Transverse colon (tissue), 4 donors: Measurements from ENCODE around the gene POLRMT. TPM values are rescaled to one million over a fixed set of nuclear protein-coding genes. Genes with fewer than 3 reads are reported as not detected.

Experiments used
- DNase-seq: peaks from one replicate; pipeline ENCODE4 v3.0.0-alpha.2; 2019
- H3K27ac ChIP-seq, 4 donors: fragments of 200-600 bp; sonication (generic); 2 replicates each; pipeline ENCODE4 v1.5.1; 2016 to 2018; ENCODE audit warnings: inconsistent platforms in 4 of 4
- H3K27me3 ChIP-seq: fragments of 200-600 bp; sonication (generic); 2 replicates; pipeline ENCODE4 v1.5.1; 2017; ENCODE audit warnings: inconsistent platforms
- H3K36me3 ChIP-seq, 4 donors: fragments of 200-600 bp; sonication (generic); 2 replicates each; pipeline ENCODE4 v1.5.1; 2017 to 2019; ENCODE audit warnings: inconsistent platforms in 4 of 4
- H3K4me1 ChIP-seq, 4 donors: fragments of 200-600 bp; sonication (generic); 2 replicates each; pipeline ENCODE4 v1.5.1; 2017 to 2020; ENCODE audit warnings: inconsistent platforms in 4 of 4
- H3K4me3 ChIP-seq, 4 donors: fragments of 200-600 bp; sonication (generic); 1 replicate in 1 of 4; 2 replicates in 3 of 4; pipeline versions ENCODE4 v1.5.1 to v1.6.1; 2017 to 2019; ENCODE audit warnings: inconsistent platforms in 4 of 4
- H3K9me3 ChIP-seq, 2 donors: fragments of 200-600 bp; sonication (generic); 2 replicates each; pipeline ENCODE4 v1.5.1; 2017 to 2019; ENCODE audit warnings: inconsistent platforms in 2 of 2
- EP300 ChIP-seq: sonication (generic); formaldehyde crosslinking; IDR thresholded peaks from one replicate; pipeline ENCODE4 v1.6.1; 2017; ENCODE audit warnings: antibody characterized with exemption, low read depth
- POLR2A ChIP-seq: fragments of 450-650 bp; IDR thresholded peaks from one replicate; pipeline ENCODE4 v1.6.1; 2016; ENCODE audit warnings: antibody characterized with exemption, mild to moderate bottlenecking, moderate library complexity
- POLR2AphosphoS5 ChIP-seq, 3 donors: sonication (generic); formaldehyde crosslinking; IDR thresholded peaks; one replicate each; pipeline ENCODE4 v1.6.1; 2016; ENCODE audit warnings: antibody characterized with exemption in 3 of 3
- WGBS, 2 donors: methylation state at CpG; one replicate each; pipeline ENCODE4 v1.1.5; 2018; ENCODE audit warnings: low coverage in 1 of 2; 5-methylcytosine and 5-hydroxymethylcytosine counted together
- in situ Hi-C, 4 donors: fragments of 200-750 bp; cut with MboI; loops; one replicate each; pipeline versions ENCODE4 v1.15.0 to v1.15.1; 2017; ENCODE audit warnings: low sequenced_read_pairs in 3 of 4, low pct_ligation_motif_present in 1 of 4, low pct_unique_long_range_greater_than_20kb in 1 of 4
- intact Hi-C: fragments of 100-400 bp; cut with DNase I; formaldehyde crosslinking; loops from one replicate; pipeline ENCODE4 v1.15.1; 2023; ENCODE audit warnings: low total_unique reads
- total RNA-seq, 4 donors: library from RNA; depleted of rRNA; stranded (reverse); fragments of >200 nt; gene quantifications; one replicate each; pipeline ENCODE4 v1.1.0, GENCODE V29; 2016
- TF ChIP-seq, protein P1 (sequence below), 5 experiments: fragments of 200-600 bp in 3 of 5; fragments of 450-650 bp in 2 of 5; sonication (generic) in 3 of 5; IDR thresholded peaks; 1 replicate in 2 of 5; 2 replicates in 3 of 5; pipeline ENCODE4 v1.5.1; 2016 to 2017; ENCODE audit warnings: antibody characterized with exemption in 5 of 5, inconsistent platforms in 3 of 5, mild to moderate bottlenecking in 2 of 5, moderate library complexity in 1 of 5

Gene POLRMT
- total RNA-seq, 4 donors from 2014 or later, result 45.9 to 114 (median 63.9) TPM

DNA sequence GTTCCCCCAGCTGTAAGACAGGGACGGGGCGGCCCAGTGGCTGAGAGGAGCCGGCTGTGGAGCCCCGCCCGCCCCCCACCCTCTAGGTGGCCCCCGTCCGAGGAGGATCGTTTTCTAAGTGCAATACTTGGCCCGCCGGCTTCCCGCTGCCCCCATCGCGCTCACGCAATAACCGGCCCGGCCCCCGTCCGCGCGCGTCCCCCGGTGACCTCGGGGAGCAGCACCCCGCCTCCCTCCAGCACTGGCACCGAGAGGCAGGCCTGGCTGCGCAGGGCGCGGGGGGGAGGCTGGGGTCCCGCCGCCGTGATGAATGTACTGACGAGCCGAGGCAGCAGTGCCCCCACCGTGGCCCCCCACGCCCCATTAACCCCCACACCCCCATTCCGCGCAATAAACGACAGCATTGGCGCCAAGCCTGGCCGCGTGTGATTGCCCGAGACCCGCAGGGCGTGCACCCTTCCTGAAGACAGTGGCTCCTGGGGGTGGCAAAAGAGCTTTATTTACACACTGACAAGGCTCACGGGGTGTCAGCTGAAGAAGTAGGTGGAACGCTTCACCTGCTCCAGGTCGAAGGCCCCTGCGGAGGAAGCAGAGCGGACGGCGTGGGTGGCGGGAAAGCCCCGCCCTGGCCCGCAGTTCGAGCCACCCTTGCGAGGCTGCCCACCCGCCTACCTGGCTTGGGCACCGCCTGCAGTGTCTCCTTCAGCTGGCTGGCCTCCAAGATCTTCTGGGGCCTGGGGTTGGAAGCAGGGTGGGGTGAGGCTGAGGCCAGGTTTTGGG lies 16.4 kb downstream of the POLRMT start:
- intact Hi-C loops (no loop called here), in situ Hi-C loops (no loop called here)
- H3K4me3 ChIP-seq, result no peak overlapping the region
- peaks cover 0 to 7% (median 4%) of the 10 kb centered on the region in 4 donors for H3K4me1 ChIP-seq
- H3K9me3 ChIP-seq, result no peaks in the 10 kb centered on the region
- H3K27ac ChIP-seq, result no peak overlapping the region
- H3K36me3 ChIP-seq, result peaks cover 0 to 31% (median 12%) of the 10 kb centered on the region in 4 donors
- H3K27me3 ChIP-seq, result peaks cover 10% of the 10 kb centered on the region
- DNase-seq, result no peak
- 77% methylated on average over 44 of the region's 58 CpGs; no CpG with 5 or more reads in 1 of the 2 donors for WGBS, 2 donors
- TF ChIP-seq, protein P1, sequence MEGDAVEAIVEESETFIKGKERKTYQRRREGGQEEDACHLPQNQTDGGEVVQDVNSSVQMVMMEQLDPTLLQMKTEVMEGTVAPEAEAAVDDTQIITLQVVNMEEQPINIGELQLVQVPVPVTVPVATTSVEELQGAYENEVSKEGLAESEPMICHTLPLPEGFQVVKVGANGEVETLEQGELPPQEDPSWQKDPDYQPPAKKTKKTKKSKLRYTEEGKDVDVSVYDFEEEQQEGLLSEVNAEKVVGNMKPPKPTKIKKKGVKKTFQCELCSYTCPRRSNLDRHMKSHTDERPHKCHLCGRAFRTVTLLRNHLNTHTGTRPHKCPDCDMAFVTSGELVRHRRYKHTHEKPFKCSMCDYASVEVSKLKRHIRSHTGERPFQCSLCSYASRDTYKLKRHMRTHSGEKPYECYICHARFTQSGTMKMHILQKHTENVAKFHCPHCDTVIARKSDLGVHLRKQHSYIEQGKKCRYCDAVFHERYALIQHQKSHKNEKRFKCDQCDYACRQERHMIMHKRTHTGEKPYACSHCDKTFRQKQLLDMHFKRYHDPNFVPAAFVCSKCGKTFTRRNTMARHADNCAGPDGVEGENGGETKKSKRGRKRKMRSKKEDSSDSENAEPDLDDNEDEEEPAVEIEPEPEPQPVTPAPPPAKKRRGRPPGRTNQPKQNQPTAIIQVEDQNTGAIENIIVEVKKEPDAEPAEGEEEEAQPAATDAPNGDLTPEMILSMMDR (IDR thresholded peaks at IDR 0.05), result no peak
- no peak for TF ChIP-seq EP300
- no peak for TF ChIP-seq POLR2A
- no peak for TF ChIP-seq POLR2AphosphoS5 (IDR thresholded peaks at IDR 0.05)

DNA sequence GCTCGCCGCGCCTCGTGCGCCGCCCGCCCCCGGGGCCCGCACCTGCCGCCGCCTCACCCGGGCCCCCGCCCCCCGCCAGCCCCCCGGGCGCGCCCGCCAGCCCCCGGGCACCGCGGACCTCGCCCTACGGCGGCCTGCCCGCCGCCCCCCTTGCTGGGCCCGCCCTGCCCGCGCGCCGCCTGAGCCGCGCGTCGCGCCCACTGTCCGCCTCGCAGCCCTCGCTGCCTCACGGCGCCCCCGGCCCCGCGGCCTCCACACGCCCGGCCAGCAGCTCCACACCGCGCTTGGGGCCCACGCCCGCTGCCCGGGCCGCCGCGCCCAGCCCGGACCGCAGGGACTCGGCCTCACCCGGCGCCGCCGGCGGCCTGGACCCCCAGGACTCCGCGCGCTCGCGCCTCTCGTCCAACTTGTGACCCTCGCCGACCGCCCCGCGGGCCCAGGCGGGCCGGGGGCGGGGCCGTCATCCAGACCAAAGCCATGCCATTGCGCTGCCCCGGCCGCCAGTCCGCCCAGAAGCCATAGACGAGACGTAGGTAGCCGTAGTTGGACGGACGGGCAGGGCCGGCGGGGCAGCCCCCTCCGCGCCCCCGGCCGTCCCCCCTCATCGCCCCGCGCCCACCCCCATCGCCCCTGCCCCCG lies 17.2 kb downstream of the POLRMT start:
- Histone ChIP-seq H3K27me3 (peaks cover 15% of the 10 kb centered on the region), H3K36me3 (peaks cover 0 to 29% (median 10%) of the 10 kb centered on the region in 4 donors), H3K4me3 (no peak overlapping the region), H3K4me1 (peaks cover 0 to 9% (median 4%) of the 10 kb centered on the region in 4 donors), H3K9me3 (no peaks in the 10 kb centered on the region), H3K27ac (no peak overlapping the region)
- TF ChIP-seq, protein P1 (IDR thresholded peaks at IDR 0.05), result no peak
- no peak for TF ChIP-seq POLR2AphosphoS5 (IDR thresholded peaks at IDR 0.05)
- in situ Hi-C loops (no loop called here), intact Hi-C loops (no loop called here)
- WGBS, 2 donors, result 20% methylated on average over 46 of the region's 97 CpGs; no CpG with 5 or more reads in 1 of the 2 donors
- DNase-seq, result no peak

DNA sequence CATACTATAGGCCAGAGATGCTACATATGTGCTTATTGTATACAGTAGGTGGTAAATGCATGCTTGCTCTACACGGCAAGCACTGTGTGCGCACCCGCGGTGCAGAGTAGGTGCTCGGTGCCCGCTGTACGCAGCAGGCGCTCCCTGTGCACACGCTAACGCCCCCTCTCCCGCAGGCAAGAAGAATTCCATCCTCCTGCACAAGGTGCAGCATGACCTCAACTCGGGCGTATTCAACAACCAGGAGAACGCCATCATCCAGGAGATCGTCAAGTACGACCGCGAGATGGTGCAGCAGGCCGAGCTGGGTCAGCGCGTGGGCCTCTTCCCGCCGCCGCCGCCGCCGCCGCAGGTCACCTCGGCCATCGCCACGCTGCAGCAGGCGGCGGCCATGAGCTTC lies 17.7 kb downstream of the POLRMT start:
- H3K27me3 ChIP-seq, result peaks cover 20% of the 10 kb centered on the region
- in situ Hi-C loops, result no loop called here

More for the DNA sequence above, 17.7 kb downstream of the POLRMT start:
- H3K27ac ChIP-seq, result no peak overlapping the region
- H3K9me3 ChIP-seq, result no peaks in the 10 kb centered on the region
- no peak overlapping the region for H3K4me3 ChIP-seq
- TF ChIP-seq EP300 (no peak), POLR2A (no peak), POLR2AphosphoS5 (IDR thresholded peaks at IDR 0.05) (no peak)
- TF ChIP-seq, protein P1 (IDR thresholded peaks at IDR 0.05), result no peak
- DNase-seq, result no peak
- peaks cover 0 to 14% (median 7%) of the 10 kb centered on the region in 4 donors for H3K4me1 ChIP-seq
- WGBS, 2 donors, result 18% methylated on average over 30 of the region's 33 CpGs; no CpG with 5 or more reads in 1 of the 2 donors
- intact Hi-C loops, result no loop called here
- peaks cover 0 to 26% (median 10%) of the 10 kb centered on the region in 4 donors for H3K36me3 ChIP-seq
